RWPE2 (cell line): ENCODE results near the gene LY6G5C.

ENCODE experiments used
- ATAC-seq: fragments of 200-7000 bp; cut with Tn5 transposase; 3 replicates; pipeline ENCODE4 v1.9.1; 2021; ENCODE audit warnings: low read depth
- DNase-seq: peaks from one replicate; pipeline ENCODE4 v3.0.0-alpha.2; 2020; ENCODE audit warnings: low spot score
- H3K27ac ChIP-seq: fragments of 450-650 bp; 2 replicates; pipeline ENCODE4 v1.5.1; 2017; ENCODE audit warnings: mild to moderate bottlenecking; ENCODE audit not compliant: poor library complexity, severe bottlenecking
- H3K27me3 ChIP-seq: fragments of 250-450 bp; sonication (Bioruptor Pico); 2 replicates; pipeline ENCODE4 v1.5.1; 2021; ENCODE audit warnings: mild to moderate bottlenecking, moderate library complexity; ENCODE audit not compliant: insufficient read depth, poor library complexity, severe bottlenecking
- H3K36me3 ChIP-seq: fragments of 250-450 bp; sonication (Bioruptor Pico); 2 replicates; pipeline ENCODE4 v1.5.1; 2020; ENCODE audit warnings: low read depth, mild to moderate bottlenecking, moderate library complexity
- H3K4me1 ChIP-seq: fragments of 250-450 bp; sonication (Bioruptor Pico); 2 replicates; pipeline ENCODE4 v1.5.1; 2021; ENCODE audit warnings: mild to moderate bottlenecking, moderate library complexity; ENCODE audit not compliant: insufficient read depth, poor library complexity, severe bottlenecking
- H3K4me3 ChIP-seq: fragments of 250-450 bp; sonication (Bioruptor Pico); 2 replicates; pipeline ENCODE4 v1.5.1; 2021; ENCODE audit warnings: mild to moderate bottlenecking, moderate library complexity; ENCODE audit not compliant: severe bottlenecking
- H3K9me3 ChIP-seq: fragments of 250-450 bp; sonication (Bioruptor Pico); 2 replicates; pipeline ENCODE4 v1.5.1; 2021; ENCODE audit warnings: mild to moderate bottlenecking, moderate library complexity; ENCODE audit not compliant: severe bottlenecking
- TF ChIP-seq, protein P1 (sequence below): fragments of 450-650 bp; IDR thresholded peaks from one replicate; pipeline ENCODE4 v1.5.1; 2017; ENCODE audit warnings: mild to moderate bottlenecking, moderate library complexity; ENCODE audit not compliant: poor library complexity, severe bottlenecking

LY6G5C gene

DNA sequence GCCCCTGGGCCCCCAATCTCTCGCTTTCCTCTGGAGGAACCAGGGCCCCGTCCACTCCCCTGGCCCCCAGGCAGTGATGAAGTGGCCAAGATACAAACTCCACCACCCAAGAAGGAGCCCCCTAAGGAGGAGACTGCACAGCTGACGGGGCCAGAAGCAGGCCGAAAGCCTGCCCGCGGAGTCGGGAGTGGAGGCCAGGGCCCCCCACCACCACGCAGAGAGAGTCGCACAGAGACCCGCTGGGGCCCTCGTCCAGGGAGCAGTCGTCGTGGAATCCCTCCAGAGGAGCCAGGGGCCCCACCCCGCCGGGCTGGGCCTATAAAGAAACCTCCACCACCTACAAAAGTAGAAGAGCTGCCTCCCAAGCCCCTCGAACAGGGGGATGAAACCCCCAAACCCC lies 49.7 kb downstream of the LY6G5C start:
- ATAC-seq (no peak), DNase-seq (no peak)
- Histone ChIP-seq H3K9me3 (no peaks in the 10 kb centered on the region), H3K27ac (no peak overlapping the region), H3K4me1 (no peaks in the 10 kb centered on the region), H3K36me3 (peaks cover 99% of the 10 kb centered on the region), H3K27me3 (no peaks in the 10 kb centered on the region), H3K4me3 (no peak overlapping the region)
- TF ChIP-seq, protein P1, sequence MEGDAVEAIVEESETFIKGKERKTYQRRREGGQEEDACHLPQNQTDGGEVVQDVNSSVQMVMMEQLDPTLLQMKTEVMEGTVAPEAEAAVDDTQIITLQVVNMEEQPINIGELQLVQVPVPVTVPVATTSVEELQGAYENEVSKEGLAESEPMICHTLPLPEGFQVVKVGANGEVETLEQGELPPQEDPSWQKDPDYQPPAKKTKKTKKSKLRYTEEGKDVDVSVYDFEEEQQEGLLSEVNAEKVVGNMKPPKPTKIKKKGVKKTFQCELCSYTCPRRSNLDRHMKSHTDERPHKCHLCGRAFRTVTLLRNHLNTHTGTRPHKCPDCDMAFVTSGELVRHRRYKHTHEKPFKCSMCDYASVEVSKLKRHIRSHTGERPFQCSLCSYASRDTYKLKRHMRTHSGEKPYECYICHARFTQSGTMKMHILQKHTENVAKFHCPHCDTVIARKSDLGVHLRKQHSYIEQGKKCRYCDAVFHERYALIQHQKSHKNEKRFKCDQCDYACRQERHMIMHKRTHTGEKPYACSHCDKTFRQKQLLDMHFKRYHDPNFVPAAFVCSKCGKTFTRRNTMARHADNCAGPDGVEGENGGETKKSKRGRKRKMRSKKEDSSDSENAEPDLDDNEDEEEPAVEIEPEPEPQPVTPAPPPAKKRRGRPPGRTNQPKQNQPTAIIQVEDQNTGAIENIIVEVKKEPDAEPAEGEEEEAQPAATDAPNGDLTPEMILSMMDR, result no peak

DNA sequence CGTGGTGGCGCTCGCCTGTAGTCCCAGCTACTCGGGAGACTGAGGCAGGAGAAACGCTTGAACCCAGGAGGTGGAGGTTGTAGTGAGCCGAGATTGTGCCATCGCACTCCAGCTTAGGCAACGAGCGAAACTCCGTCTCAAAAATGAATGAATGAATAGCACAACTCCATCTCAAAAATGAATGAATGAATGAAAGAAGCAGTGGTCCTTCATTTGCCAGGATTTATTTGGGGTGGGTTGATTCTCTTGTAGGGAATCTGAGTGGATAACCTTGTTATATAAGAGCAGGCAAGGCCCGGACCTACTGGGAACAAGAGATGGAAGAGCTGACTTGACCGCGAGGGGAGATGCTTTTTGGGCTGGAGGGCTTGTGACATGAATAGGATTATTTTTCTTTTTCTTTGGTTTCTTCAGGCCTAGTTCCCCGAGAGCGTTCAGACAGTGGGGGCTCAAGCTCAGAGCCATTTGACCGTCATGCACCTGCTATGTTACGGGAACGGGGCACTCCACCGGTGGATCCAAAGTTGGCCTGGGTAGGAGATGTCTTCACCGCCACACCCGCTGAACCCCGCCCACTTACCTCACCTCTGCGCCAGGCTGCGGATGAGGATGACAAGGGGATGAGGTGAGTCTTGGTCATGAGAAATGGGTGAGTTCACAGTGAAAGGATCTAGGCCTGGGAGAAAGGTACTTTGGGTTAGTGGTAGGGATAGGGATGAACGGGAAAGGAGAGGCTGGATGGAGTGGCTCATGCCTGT lies 50.5 kb downstream of the LY6G5C start:
- Histone ChIP-seq H3K36me3 (peaks cover 99% of the 10 kb centered on the region), H3K4me1 (no peaks in the 10 kb centered on the region), H3K4me3 (no peak overlapping the region), H3K27me3 (no peaks in the 10 kb centered on the region), H3K9me3 (no peaks in the 10 kb centered on the region), H3K27ac (no peak overlapping the region)
- DNase-seq (no peak), ATAC-seq (no peak)
- TF ChIP-seq, protein P1, result no peak

DNA sequence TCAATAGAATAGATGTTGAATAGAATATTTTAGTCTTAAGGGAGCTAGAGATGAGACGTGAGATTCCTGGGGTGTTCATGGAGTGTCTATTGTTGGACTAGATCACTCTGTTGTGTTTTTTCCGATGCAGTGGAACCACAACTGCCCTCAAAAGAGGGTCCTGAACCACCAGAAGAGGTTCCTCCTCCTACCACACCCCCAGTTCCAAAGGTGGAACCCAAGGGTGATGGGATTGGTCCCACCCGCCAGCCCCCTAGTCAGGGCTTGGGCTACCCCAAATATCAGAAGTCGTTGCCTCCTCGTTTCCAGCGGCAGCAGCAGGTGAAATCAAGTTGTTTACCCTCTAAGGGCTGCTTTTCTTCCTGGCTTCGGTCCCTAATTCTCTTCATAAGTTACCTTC lies 51.9 kb downstream of the LY6G5C start:
- H3K9me3 ChIP-seq, result no peaks in the 10 kb centered on the region
- no peaks in the 10 kb centered on the region for H3K4me1 ChIP-seq
- H3K36me3 ChIP-seq, result peaks cover 99% of the 10 kb centered on the region
- TF ChIP-seq, protein P1, result no peak
- no peak overlapping the region for H3K4me3 ChIP-seq
- no peak for ATAC-seq
- H3K27ac ChIP-seq, result no peak overlapping the region
- H3K27me3 ChIP-seq, result no peaks in the 10 kb centered on the region
- no peak for DNase-seq

DNA sequence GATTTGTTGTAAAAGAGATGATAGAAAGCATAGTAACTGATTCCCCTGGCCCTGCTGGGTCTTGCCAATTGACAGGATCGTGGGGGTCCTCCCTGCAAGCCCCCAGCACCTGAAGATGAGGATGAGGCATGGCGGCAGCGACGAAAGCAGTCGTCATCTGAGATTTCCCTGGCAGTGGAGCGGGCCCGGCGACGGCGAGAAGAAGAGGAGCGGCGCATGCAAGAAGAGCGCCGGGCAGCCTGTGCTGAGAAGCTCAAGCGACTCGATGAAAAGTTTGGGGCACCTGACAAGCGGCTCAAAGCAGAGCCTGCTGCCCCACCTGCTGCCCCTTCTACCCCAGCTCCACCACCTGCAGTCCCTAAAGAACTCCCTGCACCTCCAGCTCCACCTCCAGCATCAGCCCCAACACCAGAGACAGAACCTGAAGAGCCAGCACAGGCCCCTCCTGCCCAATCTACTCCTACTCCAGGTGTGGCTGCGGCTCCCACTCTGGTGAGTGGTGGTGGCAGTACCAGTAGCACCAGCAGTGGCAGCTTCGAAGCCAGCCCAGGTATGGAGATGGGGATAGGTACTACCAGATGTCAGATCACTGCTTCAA lies 53.1 kb downstream of the LY6G5C start:
- no peak for DNase-seq
- H3K27ac ChIP-seq, result no peak overlapping the region
- H3K36me3 ChIP-seq, result peaks cover 99% of the 10 kb centered on the region
- TF ChIP-seq, protein P1, result no peak
- no peaks in the 10 kb centered on the region for H3K27me3 ChIP-seq
- H3K9me3 ChIP-seq, result no peaks in the 10 kb centered on the region
- no peak for ATAC-seq
- no peak overlapping the region for H3K4me3 ChIP-seq
- H3K4me1 ChIP-seq, result no peaks in the 10 kb centered on the region

DNA sequence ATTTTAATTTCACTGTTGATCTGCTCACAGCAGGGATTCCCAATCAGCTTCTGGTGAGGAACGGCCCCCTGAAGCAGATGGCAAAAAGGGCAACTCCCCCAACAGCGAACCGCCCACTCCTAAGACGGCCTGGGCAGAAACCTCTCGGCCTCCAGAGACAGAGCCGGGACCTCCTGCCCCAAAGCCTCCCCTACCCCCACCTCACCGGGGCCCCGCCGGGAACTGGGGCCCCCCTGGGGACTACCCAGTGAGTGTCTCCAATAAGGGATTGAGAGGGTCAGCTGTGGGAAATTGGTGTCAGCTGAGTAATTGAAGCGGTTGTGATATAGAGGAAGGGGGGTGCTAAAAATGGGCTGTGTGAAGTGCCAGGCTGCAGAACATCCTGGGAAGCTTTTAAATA lies 53.9 kb downstream of the LY6G5C start:
- TF ChIP-seq, protein P1, result no peak
- H3K9me3 ChIP-seq, result no peaks in the 10 kb centered on the region
- ATAC-seq, result no peak
- H3K27me3 ChIP-seq, result no peaks in the 10 kb centered on the region
- peaks cover 99% of the 10 kb centered on the region for H3K36me3 ChIP-seq
- no peak overlapping the region for H3K4me3 ChIP-seq
- no peak overlapping the region for H3K27ac ChIP-seq
- H3K4me1 ChIP-seq, result peaks cover 8% of the 10 kb centered on the region
- DNase-seq, result no peak
